ENCODE measurements around the gene TMEM91. TPM values are rescaled to one million over a fixed set of nuclear protein-coding genes. Genes with fewer than 3 reads are reported as not detected.

Gene TMEM91
- total RNA-seq, 2 donors from 2014 or later = 5.0 to 8.5 TPM

- Histone ChIP-seq H3K4me3 (no peak overlapping the region), H3K27me3 (no peaks in the 10 kb centered on the region), H3K9me3 (no peaks in the 10 kb centered on the region), H3K27ac (no peak overlapping the region), H3K36me3 (no peaks in the 10 kb centered on the region), H3K4me1 (peaks cover 0 to 17% of the 10 kb centered on the region in 2 donors)
- DNase-seq (ENCODE audit: low spot score) = no peak
- TF ChIP-seq CTCF (IDR thresholded peaks at IDR 0.05) = no peak
Measured at GRCh38 chr19:41399091-41399490, 22.8 kb downstream of the TMEM91 start.

GRCh38 chr19:41399525-41399924 is 23.2 kb downstream of the TMEM91 start:
- no peaks in the 10 kb centered on the region for H3K9me3 ChIP-seq
- TF ChIP-seq CTCF (IDR thresholded peaks at IDR 0.05) = no peak
- peaks cover 0 to 17% of the 10 kb centered on the region in 2 donors for H3K4me1 ChIP-seq
- H3K36me3 ChIP-seq = no peaks in the 10 kb centered on the region
- no peak for DNase-seq (ENCODE audit: low spot score)
- no peak overlapping the region for H3K27ac ChIP-seq
- H3K4me3 ChIP-seq = no peak overlapping the region
- no peaks in the 10 kb centered on the region for H3K27me3 ChIP-seq

- TF ChIP-seq CTCF (IDR thresholded peaks at IDR 0.05) = no peak
- DNase-seq (ENCODE audit: low spot score) = no peak
- H3K4me1 ChIP-seq = peaks cover 0 to 20% of the 10 kb centered on the region in 2 donors
- H3K27me3 ChIP-seq = no peaks in the 10 kb centered on the region
- no peak overlapping the region for H3K4me3 ChIP-seq
- H3K9me3 ChIP-seq = no peaks in the 10 kb centered on the region
- H3K27ac ChIP-seq = no peak overlapping the region
- H3K36me3 ChIP-seq = no peaks in the 10 kb centered on the region
Measured at GRCh38 chr19:41401483-41401882, 25.1 kb downstream of the TMEM91 start.

GRCh38 chr19:41402010-41402409 is 25.7 kb downstream of the TMEM91 start:
- no peak for DNase-seq (ENCODE audit: low spot score)
- Histone ChIP-seq H3K4me1 (peaks cover 0 to 18% of the 10 kb centered on the region in 2 donors), H3K36me3 (no peaks in the 10 kb centered on the region), H3K4me3 (no peak overlapping the region), H3K27ac (no peak overlapping the region), H3K9me3 (no peaks in the 10 kb centered on the region), H3K27me3 (no peaks in the 10 kb centered on the region)
- TF ChIP-seq CTCF (IDR thresholded peaks at IDR 0.05) = no peak

GRCh38 chr19:41403181-41403970 is 27.0 kb downstream of the TMEM91 start:
- H3K4me1 ChIP-seq = peaks cover 0 to 19% of the 10 kb centered on the region in 2 donors
- H3K27ac ChIP-seq = peak overlapping the region in 1 of 2 donors; percentile 25
- H3K36me3 ChIP-seq = no peaks in the 10 kb centered on the region
- H3K9me3 ChIP-seq = no peaks in the 10 kb centered on the region
- TF ChIP-seq CTCF (IDR thresholded peaks at IDR 0.05) = no peak
- no peak overlapping the region for H3K4me3 ChIP-seq
- H3K27me3 ChIP-seq = no peaks in the 10 kb centered on the region
- no peak for DNase-seq (ENCODE audit: low spot score)

GRCh38 chr19:41405776-41406175 is 29.4 kb downstream of the TMEM91 start:
- H3K27me3 ChIP-seq = no peaks in the 10 kb centered on the region
- no peak overlapping the region for H3K4me3 ChIP-seq
- H3K36me3 ChIP-seq = peaks cover 3% of the 10 kb centered on the region
- H3K9me3 ChIP-seq = no peaks in the 10 kb centered on the region
- H3K4me1 ChIP-seq = peaks cover 0 to 36% of the 10 kb centered on the region in 2 donors
- TF ChIP-seq CTCF (IDR thresholded peaks at IDR 0.05) = no peak
- no peak for DNase-seq (ENCODE audit: low spot score)
- no peak overlapping the region for H3K27ac ChIP-seq

Measured in right atrium auricular region (tissue), 2 donors.